ENCODE measurements around the gene DENND1C.

Gene DENND1C

DNA sequence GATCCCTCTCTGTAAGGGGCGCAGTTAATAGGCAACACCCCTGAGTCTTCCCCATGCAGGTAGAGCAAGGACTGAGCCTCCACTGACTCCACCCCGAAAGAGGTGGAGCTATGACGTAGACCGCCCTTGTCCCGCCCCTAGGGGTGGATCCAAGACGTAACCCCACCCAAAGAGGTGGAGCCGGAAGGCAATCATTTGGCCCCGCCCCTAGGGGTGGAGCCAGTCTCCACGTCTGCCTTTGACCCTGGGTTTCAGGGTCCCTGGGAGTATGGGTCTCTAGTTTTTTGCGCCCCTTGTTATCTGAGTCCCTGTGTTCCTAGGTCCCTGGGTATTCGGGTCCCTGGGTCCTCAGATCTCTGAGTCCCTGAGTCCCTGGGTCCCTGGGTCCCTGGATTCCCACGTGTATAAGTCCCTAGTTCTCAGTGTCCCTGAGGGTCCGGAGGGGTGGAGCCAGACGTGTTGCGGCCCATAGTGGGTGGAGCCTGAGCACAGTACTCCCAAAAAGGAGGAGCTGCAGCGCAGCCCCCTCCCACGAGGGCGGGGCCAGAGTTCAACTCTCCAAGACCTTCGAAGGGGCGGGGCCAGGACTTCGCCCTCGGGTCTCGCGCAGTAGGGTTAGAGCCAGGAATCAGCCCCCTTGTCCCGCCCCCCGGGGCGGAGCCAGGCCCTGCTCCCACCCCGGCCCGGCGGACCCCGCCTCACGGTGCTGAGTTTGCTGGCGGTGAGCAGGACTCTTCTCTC, 5.3 kb downstream of the DENND1C start:
- DNase-seq, result peak; percentile 80

DNA sequence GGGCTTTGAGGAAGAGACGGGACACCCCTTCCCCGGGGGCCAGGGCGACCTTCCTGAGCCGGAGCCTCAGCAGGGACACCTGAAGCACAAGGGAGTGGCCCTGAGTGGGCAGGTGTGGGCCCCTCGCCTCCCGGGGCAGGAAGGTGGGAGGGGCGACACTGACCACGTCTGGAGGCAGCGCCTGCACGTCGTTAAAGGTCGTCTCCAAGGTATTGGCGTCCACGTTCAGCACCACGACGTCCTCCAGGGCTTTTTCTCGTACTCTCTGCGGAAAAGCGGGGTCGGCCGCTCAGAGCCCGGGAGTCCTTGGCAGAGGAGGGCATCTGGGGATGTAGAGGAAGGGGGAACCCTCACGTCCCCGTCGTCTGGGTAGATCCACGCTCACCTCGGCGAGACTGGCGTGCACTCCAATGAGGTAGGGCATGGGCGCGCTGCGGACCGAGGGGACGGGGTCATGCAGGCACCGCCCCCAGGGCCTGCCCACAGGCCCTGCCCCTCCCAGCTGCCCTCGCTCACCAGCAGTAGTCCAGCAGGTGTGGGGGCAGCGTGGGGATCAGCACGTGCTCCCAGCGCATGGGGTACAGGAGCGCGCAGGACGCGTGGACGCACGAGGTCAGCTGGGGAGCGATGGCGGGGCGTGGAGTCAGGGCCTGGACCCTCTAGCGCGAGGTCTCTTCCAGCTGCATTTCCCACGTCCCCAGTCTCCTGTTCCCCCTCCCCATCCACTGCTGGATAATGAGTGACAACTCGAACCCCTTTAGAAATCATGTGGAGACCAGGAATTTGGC, 6.1 kb downstream of the DENND1C start:
- no peak for DNase-seq

DNA sequence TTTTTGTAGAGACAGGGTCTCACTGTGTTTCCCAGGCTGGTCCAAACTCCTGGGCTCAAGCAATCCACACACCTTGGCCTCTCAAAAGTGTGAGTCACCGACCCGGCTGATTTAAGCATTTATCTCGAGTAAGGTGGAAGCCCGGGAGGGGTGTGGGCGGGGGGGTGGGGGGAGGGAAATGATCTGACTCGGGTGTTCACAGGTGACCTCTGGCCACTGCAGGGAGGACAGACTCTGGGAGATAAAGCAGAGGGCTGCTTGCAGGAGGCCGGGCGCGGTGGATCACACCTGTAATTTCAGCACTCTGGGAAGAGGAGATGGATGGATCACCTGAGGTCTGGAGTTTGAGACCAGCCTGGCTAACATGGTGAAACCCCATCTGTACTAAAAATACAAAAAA, 7.9 kb downstream of the DENND1C start:
- DNase-seq, result no peak

DNA sequence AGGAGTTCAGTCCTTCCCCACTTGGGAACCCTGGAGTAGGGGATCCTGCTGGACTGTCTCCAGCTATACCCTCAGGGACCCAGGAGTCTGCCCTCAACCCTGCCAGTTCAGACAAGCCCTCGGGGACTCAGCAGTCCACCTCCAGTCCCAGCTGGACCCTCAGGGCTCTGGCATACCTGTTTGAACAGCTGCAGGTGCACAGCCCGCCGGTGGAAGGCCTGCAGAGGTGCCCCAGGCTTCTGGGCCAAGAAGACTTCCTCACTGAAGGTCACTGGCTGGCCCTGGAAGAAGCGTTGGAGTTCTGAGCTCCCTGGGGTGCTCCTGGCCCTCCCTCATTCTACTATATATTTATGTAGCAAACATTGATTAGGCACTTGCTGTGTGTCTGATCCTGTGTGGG, 8.9 kb downstream of the DENND1C start:
- no peak for DNase-seq

DNA sequence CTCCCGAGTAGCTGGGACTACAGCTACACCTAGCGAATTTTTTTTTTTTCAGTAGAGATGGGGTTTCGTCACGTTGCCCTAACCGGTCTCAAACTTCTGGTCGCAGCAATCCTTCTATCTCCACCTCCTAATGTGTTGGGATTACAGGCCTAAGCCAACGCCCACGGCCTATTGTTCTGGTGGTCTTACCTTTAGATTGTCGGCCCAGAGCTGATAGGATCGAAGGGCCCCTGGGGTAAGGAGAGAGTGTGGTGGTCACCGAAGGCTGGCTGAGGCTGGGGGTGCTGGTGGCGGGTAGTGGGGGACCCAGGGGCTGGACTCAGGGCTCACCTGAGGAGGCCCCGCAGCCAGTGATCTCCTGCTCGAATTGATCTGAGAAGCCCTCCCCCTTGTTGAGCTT, 10.5 kb downstream of the DENND1C start:
- DNase-seq, result no peak

DNA sequence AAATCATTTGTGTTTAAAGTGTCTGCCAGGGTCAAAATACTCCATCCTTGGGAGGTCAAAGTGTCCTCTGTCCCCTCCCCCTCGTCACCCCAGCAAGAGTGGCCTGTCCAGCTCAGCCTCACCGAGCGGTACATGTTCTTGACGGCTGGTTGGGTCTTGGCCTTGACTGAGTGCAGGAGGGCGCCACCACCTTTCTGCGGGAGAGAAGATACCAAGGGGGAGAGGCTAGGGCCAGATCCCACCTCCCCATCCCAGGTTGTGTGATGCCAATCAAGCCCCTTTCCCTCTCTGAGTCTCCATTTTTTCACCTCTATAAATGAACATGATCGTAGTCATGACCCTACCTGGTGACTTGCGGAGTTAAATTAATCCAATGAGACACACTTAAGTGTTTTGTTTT, 11.4 kb downstream of the DENND1C start:
- no peak for DNase-seq

DNA sequence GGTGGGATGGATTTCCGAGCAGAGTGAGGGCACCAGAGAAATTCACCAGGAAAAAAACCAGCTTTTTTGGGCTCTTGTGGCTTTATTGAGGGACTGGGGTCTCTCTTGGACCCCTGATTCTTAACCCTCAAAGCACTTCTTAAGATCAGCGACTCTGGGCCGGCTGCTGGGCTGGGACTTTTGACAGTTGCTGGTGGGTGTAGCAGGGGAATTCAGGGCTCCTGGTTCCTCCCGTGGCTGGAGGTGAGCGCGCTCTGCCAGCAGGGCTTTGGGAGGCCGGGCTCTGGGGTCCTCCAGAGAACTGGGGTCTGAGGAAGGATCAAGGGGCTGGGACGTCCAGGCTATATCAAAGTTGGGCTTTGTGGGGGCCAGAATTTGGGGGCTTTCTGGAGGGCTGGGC, 14.2 kb downstream of the DENND1C start:
- DNase-seq, result no peak

DNA sequence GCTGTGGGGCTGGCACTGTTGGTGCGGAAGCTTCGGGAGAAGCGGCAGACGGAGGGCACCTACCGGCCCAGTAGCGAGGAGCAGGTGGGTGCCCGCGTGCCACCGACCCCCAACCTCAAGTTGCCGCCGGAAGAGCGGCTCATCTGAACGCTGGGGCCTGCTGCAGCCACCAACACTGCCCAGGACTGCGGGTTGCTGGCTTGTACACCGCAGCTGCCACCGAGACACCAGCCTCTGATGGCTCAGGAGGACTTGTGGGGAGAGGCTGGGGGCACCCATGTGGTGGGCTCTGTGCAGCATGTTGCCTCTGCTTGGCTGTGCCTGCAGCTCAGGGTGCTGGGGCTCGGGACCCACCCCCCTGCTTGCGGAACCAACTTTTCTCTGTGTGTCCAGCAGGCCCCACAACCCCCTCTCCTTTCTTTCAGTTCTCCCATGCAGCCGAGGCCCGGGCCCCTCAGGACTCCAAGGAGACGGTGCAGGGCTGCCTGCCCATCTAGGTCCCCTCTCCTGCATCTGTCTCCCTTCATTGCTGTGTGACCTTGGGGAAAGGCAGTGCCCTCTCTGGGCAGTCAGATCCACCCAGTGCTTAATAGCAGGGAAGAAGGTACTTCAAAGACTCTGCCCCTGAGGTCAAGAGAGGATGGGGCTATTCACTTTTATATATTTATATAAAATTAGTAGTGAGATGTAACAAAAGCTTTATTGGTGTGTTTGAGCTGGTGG, 14.9 kb downstream of the DENND1C start:
- no peak for DNase-seq

DNA sequence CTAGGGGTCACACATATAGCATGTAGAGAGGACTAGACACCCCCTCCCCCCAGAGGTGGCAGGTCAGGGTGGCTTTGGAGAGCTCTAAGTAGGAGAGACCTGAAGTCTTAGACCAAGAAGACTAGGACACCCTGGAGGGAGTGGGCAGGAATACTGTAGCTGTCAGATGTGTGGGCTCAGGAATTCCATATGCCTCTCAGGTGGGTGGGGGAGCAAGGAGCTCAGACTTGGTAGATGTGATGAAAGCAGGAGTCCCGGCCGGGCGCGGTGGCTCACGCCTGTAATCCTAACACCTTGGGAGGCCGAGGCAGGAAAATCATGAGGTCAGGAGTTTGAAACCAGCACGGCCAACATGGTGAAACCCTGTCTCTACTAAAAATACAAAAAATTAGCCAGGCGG, 15.9 kb downstream of the DENND1C start:
- DNase-seq, result no peak

DNA sequence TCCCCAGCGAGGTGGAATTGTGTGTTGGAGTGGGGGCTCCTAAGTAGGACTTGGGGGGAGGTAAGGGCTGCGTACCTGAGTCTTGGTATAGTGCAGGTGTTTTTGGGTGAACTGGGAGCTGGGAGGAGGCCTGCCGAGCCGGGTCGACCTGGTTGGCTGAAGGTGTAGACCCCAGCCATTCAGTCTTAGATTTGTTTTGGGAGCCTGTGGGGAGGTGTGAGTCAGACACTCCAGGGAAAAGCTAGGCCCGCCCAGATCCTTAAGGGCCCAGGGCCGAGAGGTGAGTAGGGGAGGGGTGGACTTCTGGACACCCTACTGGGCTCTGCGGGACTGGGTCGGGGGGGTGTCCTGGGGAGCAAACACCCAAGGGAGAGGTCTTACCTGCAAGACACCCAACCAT, 16.6 kb downstream of the DENND1C start:
- DNase-seq, result no peak

DNA sequence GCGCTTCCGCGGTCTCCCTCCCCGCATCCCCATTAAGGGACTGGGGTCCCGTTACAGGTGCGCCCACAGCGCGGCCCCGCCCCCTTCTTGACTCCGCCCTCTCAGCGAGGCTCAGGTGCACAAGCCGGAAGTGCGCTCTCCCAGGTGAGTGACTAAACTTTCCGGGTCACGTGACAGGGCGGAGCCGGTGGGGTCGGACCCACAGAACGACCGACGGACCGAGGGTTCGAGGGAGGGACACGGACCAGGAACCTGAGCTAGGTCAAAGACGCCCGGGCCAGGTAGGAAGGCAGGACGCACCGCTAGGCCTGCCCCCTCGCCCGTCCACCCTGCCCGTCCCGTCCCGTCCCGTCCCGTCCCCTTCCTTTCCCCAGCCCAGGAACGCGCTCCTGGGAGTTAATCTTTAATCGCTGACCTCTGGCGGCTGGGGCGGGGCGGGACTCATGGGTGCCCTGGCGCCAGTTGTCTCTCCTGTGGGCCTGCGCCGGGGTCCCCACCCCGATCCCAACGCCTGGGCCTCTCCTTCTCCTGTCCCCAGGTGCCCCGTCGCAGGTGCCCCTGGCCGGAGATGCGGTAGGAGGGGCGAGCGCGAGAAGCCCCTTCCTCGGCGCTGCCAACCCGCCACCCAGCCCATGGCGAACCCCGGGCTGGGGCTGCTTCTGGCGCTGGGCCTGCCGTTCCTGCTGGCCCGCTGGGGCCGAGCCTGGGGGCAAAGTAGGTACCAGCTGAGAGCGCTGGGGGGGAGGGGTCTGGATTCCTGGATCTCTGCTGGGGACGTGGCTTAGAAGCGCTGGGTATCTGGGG, 17.3 kb downstream of the DENND1C start, which contains the start of gene CRB3:
TSS of gene CRB3 (plus strand) at position 202 of the 804 bp plus-strand sequence. CDS start at position 633, 431 bp downstream.
- DNase-seq, result no peak

DNA sequence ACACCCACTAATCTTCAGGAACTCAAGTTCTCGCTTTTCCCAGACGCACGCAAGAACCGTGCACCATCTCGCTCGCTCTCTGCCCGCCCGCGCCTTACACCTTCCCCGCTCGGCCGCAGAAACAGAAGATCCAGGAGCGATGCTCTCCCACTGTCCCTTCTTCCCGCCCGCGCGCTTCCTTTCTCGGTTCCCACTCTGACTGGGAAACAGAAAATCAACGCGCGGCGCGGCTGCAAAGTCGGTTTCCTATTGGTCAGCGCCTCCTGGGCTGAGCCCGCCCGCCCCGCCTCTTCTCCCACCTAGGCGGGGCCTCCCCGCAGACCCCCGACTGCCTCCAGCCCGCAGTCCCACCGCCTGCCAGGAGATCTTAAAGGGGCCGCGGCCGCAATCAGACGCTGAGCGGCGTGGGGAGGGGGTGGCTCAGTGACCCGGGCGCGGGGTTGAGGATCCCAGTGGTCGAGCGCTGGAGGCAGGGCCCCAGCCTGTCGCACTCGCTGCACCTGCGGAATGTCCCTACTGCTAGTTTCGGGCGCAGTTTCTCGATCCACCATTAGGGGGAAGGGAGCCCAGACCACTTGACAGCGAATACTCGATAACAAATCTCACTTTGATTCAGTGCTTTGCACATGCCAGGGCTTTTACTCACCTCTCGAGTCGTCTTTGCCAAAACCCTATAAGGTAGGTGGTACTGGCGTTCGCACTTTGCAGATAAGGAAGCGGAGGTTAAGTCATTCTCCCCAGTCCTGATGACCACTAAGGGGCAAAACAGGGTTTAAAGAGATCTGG, 21.3 kb downstream of the DENND1C start:
- DNase-seq, result peak; percentile 98

DNA sequence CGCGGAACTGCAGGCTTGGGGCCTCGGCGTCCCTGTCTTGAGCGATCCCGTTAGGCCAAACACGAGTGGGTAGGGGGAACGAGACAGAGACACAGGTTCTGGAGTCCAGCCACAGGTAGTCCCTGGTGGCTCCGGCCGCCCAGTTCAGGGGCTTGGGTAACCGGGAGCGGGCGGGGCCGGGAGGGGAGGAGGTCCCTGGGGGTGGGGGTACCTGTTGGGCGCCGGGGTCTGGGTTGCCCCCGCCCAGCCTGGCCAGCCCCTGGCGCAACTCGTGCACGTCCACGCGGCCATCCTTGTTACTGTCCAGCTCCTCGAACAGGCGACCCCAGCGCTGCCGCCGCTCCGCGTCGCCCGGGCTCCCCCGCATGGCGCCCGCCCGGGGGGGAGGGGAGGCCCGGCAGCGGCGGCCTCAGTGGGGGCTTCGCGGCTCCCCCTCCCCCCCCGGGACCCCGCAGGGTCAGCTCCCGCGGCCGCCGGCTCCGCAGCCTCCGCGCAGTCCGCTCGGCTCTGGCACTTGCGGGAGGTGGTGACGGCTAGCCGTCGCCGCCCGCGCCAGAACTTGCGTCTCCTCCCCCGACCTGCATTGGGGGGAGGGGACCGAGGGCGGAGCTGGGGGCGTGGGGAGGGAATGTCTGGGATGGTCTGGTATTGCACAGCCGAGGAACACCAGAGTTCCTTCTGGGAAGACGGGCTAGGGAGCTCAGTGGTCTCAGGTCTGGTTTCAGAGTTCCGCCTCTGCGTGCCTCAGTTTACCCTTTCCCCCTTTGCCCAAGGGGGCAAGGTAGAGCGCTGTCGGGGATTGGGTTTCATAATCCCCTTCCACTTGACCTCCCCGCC, 22.1 kb downstream of the DENND1C start, which contains the start of gene SLC25A23:
TSS of gene SLC25A23 (minus strand) at position 531 of the 837 bp plus-strand sequence. CDS start at position 367, 164 bp downstream.
- DNase-seq, result peak; percentile 54

DNA sequence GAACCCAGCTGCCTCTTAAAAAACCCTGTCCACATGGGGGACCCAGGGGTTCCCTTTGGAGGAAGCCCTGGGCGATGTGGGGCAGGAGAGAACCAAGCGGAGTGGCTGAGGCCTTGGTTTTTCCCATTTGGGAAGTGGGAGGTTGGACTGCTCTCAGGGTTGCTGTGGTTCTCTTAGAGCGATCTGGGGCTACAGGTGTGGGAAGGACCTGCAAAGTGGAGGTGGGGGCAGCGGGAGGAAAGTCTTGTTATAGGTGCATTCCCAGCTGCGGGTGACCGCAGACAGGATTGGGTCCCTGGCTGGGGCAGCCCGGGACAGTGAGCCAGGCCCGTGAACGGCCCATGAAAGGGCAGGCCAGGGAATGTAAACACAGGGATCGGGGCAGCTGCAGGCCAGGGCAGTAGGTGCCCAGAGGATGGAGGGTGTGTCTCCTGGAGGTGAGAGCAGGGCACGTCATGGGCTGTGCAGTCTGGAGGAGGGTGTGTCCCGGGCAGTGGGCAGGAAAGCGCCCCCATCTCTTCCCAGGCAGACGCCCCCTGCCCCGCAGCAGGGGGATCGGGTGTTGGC, 22.8 kb downstream of the DENND1C start:
- no peak for DNase-seq

DNA sequence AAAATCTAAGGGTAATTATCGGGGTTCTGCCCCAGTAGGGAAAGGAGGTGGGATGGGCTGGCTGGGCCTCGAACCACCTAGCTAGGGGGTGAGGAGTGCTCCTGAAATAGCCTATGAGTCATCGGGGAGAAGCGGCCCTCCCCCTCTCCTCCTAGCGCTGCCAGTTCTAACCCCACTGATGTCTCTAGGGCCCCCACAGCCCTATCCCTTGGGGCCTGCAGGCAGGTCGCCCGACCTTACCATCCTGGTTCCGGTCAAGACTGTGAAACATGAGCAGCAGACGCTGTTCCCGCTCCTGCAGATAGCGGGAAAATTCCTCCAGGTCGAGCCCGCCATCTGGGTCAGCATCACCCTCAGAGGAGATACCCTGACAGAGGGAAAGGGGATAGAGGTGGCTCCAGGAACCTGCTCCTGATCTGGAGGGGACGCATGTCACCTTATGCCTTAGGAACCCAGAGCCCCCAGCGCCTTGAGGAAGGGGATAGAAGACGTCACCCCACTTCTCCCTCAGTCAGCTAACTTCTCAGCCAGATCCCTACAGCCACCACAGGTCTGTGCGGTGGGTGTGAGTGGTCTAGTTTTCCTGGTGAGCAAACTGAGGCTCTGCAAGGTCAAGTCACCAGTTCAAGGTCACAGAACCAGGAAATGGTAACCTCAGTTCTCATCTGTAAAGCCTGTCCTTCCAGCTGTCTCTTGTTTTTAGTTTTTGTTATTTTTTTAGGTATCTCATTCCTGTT, 23.5 kb downstream of the DENND1C start:
- DNase-seq, result no peak

DNA sequence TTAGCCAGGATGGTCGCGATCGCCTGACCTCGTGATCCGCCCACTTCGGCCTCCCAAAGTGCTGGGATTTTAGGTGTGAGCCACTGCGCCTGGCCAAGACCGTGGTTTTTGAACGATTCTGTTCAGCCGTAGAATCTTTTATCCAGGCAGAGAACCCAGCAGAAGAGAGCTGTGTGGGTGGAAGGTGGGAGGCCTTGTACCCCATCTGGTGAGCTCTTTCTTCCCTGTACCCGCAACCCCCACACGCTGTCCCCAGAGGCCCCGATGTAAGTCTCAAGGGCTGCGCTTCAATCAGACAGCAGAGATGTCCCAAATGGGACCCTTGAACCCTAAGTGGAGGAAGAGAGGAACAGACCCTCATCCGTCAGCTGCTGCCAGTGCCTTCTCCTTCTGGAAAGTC, 25.7 kb downstream of the DENND1C start:
- DNase-seq, result no peak

DNA sequence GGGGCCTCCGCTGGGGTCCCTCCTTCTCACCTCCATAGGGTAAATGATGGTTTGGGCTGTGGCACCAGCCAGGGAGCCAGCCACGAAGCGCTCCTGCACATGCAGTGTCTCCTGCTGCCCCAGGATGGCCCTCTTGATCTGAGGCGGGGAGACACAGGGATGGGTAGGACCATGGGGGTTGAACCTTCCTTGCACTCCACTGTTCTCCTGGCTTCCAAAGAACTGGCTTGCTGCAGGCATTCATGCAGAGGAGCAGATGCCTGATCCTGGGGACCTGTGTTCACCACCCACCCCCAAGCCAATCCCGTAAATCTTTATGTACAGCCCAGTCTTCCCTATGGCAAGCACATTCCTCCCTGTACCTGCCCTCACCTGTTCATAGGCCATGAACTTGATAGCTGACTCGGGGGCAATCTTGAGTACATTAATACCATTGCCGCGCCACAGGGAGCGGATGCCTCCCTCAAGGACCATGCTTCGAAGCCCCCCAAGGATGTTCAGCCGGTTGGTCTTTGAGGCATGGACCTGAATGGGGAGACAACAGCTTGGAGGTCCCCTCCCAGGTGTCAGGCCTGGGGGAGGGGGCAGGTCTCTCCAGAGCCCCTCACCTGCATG, 27.5 kb downstream of the DENND1C start:
- DNase-seq, result no peak

DNA sequence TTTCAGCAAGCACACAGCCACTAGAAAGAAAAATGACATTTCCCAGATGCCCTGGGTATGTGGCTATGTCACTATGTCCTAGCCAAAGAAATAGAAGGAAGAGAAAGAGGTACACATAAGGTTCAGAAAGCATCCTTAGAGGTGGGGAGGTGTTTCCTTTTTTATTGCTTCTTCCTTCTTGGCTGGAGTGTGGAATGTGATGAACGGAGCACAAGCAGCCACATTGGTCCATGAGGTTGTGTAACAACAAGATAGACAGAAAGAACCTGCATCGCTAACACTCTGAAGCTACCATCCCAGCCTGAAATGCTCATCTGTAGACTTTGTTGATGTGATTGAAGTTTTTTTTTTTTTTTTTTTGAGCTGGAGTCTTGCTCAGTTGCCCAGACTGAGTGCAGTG, 28.7 kb downstream of the DENND1C start:
- DNase-seq, result no peak

DNA sequence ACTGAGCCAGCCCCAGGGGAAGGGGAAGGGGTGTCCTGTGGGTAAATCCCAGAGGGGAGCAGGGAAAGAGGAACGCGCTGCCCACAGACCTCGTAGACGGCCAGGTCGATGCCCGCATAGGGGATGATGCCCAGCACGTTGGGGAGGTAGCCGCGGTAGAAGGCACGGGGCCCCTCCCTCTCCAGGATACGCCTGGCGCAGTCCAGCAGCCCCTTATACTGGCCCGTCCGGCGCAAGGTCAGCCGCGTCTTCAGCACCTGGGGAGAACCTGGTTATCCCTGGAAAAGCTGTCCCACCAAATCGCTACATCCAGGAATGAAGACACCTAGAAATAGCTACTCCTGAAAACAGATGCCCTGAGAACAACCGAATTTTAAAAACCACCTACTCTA, 29.4 kb downstream of the DENND1C start:
- DNase-seq, result no peak

Measured in stimulated activated CD4-positive, alpha-beta T cell treated with anti-CD3 and anti-CD28 coated beads, Interleukin-1b, Interleukin-23, amount 100 ng/mL, for 48 hours (primary cell).